Mammary epithelial cell (primary cell): ENCODE results near the gene RAB23.

Source experiments
- EZH2 ChIP-seq: IDR thresholded peaks from 2 replicates; pipeline ENCODE4 v1.6.1; 2012; ENCODE audit warnings: low read length, inconsistent platforms, borderline replicate concordance
- TF ChIP-seq, protein P1 (sequence below), 2 donors: IDR thresholded peaks in 1 of 2; conservative IDR thresholded peaks in 1 of 2; 2 replicates each; pipeline ENCODE4 v1.5.1; 2011 to 2012; ENCODE audit warnings: inconsistent platforms in 2 of 2, low read length in 2 of 2, mild to moderate bottlenecking in 2 of 2, control low read depth in 1 of 2, low read depth in 1 of 2; ENCODE audit not compliant: insufficient read depth in 1 of 2; ENCODE audit errors: extremely low read depth in 1 of 2

DNA sequence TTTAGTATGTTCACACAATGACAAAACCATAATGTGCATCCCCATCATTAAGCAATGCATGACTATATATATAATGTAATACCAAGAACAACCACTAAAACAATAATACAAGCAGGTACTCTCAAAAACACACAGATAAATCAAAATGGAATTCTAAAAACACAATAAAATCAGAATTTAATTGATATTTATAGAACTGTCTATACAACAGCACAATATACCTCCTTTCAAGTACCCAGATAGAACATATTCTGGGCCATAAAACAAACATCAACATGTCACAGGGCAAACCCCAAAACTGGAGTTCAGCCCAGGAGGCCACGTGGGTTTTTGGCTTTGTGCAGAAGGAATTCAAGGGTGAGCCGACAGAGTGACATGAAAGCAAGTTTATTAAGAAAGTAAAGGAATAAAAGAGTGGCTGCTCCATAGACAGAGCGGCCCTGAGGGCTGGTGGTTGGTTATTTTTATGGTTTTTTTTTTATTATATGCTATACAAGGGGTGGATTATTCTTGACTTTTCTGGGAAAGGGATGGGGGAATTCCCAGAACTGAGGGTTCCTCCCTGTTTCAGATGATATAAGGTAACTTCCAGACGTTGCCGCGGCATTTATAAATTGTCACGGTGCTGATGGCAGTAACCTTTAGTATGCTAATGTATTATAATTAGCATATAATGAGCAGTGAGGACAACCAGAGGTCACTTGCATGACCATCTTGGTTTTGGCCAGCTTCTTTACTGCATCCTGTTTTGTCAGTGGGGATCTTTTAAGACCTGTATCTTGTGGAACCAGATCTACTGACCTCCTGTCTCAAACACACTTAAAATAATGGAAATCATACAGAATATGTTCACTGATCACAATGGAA is 5.6 kb downstream of the RAB23 start:
- TF ChIP-seq, protein P1, sequence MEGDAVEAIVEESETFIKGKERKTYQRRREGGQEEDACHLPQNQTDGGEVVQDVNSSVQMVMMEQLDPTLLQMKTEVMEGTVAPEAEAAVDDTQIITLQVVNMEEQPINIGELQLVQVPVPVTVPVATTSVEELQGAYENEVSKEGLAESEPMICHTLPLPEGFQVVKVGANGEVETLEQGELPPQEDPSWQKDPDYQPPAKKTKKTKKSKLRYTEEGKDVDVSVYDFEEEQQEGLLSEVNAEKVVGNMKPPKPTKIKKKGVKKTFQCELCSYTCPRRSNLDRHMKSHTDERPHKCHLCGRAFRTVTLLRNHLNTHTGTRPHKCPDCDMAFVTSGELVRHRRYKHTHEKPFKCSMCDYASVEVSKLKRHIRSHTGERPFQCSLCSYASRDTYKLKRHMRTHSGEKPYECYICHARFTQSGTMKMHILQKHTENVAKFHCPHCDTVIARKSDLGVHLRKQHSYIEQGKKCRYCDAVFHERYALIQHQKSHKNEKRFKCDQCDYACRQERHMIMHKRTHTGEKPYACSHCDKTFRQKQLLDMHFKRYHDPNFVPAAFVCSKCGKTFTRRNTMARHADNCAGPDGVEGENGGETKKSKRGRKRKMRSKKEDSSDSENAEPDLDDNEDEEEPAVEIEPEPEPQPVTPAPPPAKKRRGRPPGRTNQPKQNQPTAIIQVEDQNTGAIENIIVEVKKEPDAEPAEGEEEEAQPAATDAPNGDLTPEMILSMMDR (conservative IDR thresholded peaks at IDR 0.05 in 1 of 2, IDR thresholded peaks at IDR 0.05 in 1 of 2; ENCODE audit: extremely low read depth in 1 of 2, insufficient read depth in 1 of 2, low read depth in 1 of 2, low read length in 2 of 2): peak; percentile 18 to 29
- TF ChIP-seq EZH2: no peak
